T-helper 1 cell (primary cell): Measurements from ENCODE around the gene USP49.

Source experiments
- DNase-seq, 5 donors: peaks; one replicate each; pipeline ENCODE4 v3.0.0-alpha.2; 2012 to 2020

Gene USP49

GRCh38 chr6:41805830-41806774 lies 89.1 kb downstream of the USP49 start:
- DNase-seq: no peak

- no peak for DNase-seq
These were observed 93.8 kb downstream of the USP49 start for GRCh38 chr6:41801380-41801779.

- no peak for DNase-seq
These were observed 95.6 kb downstream of the USP49 start for GRCh38 chr6:41799559-41799911.

GRCh38 chr6:41798901-41799558 lies 96.1 kb downstream of the USP49 start:
- DNase-seq: no peak

GRCh38 chr6:41796474-41796873 lies 98.7 kb downstream of the USP49 start:
- DNase-seq: no peak

- DNase-seq: no peak
These were observed 103.2 kb downstream of the USP49 start for GRCh38 chr6:41791984-41792383.

GRCh38 chr6:41791305-41791704 lies 103.9 kb downstream of the USP49 start:
- no peak for DNase-seq

GRCh38 chr6:41790045-41790444 lies 105.1 kb downstream of the USP49 start:
- no peak for DNase-seq

GRCh38 chr6:41789390-41789724 lies 105.8 kb downstream of the USP49 start:
- DNase-seq: no peak

- peak; percentile 88 to 95 (median 92) for DNase-seq
These were observed 107.8 kb downstream of the USP49 start, which contains the start of gene TOMM6 for GRCh38 chr6:41787219-41787917. Gene TOMM6, plus strand, starts transcription at chr6:41787694. Its CDS starts 4 bp downstream, at chr6:41787698.

GRCh38 chr6:41786451-41787218 lies 108.5 kb downstream of the USP49 start:
- peak; percentile 72 to 84 (median 81) for DNase-seq

GRCh38 chr6:41785689-41786450 lies 109.3 kb downstream of the USP49 start:
- DNase-seq: no peak

GRCh38 chr6:41785254-41785653 lies 109.9 kb downstream of the USP49 start:
- DNase-seq: no peak

GRCh38 chr6:41784581-41785171 lies 110.5 kb downstream of the USP49 start:
- DNase-seq: no peak

- DNase-seq: no peak
These were observed 111.9 kb downstream of the USP49 start for GRCh38 chr6:41783106-41783780.

GRCh38 chr6:41781366-41781730 lies 113.8 kb downstream of the USP49 start:
- no peak for DNase-seq

GRCh38 chr6:41780551-41781365 lies 114.4 kb downstream of the USP49 start, which contains the start of gene PRICKLE4:
Gene PRICKLE4, plus strand, starts transcription at chr6:41780782. Its CDS starts 2,692 bp downstream, at chr6:41783474.
- no peak for DNase-seq

GRCh38 chr6:41779788-41780550 lies 115.2 kb downstream of the USP49 start, which contains the start of gene FRS3:
Gene FRS3, minus strand, starts transcription at chr6:41779900. Its CDS starts 2,913 bp downstream, at chr6:41776987.
- DNase-seq: peak; percentile 96 to 99 (median 98)

GRCh38 chr6:41779336-41779735 lies 115.8 kb downstream of the USP49 start:
- no peak for DNase-seq
